ENCODE data around the gene AACS.

AACS gene

DNA sequence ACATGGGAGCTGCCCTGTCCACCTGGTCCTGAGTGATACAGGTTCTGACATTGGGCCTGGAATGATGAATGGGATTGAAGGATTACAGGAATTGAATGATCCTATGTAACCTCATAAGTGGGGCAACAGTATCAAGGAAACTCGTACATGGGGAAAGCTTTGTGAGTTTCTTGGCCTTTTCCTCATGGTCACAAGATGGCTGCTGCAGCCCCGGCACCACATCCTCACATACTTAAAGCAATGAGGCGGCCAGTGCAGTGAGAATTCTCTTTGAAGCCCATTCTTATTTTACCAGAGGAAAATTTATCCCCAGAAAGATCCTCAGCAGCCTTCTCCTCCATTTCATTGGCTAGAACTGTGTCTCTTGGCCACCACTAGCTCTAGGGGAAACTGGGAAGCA, 91.9 kb downstream of the AACS start:
- no peak for TF ChIP-seq CTCF (IDR thresholded peaks at IDR 0.05; ENCODE audit: low read depth, low read length)
- DNase-seq (ENCODE audit: extremely low read depth, low read depth), result no peak

- TF ChIP-seq CTCF (IDR thresholded peaks at IDR 0.05; ENCODE audit: low read depth, low read length), result no peak
- no peak for DNase-seq (ENCODE audit: extremely low read depth, low read depth)
Measured at GRCh38 chr12:125159702-125160101, 94.5 kb downstream of the AACS start.

GRCh38 chr12:125160281-125160955, 95.2 kb downstream of the AACS start:
- no peak for TF ChIP-seq CTCF (IDR thresholded peaks at IDR 0.05; ENCODE audit: low read depth, low read length)
- no peak for DNase-seq (ENCODE audit: extremely low read depth, low read depth)

GRCh38 chr12:125161712-125162022, 96.4 kb downstream of the AACS start:
- no peak for TF ChIP-seq CTCF (IDR thresholded peaks at IDR 0.05; ENCODE audit: low read depth, low read length)
- no peak for DNase-seq (ENCODE audit: extremely low read depth, low read depth)

DNA sequence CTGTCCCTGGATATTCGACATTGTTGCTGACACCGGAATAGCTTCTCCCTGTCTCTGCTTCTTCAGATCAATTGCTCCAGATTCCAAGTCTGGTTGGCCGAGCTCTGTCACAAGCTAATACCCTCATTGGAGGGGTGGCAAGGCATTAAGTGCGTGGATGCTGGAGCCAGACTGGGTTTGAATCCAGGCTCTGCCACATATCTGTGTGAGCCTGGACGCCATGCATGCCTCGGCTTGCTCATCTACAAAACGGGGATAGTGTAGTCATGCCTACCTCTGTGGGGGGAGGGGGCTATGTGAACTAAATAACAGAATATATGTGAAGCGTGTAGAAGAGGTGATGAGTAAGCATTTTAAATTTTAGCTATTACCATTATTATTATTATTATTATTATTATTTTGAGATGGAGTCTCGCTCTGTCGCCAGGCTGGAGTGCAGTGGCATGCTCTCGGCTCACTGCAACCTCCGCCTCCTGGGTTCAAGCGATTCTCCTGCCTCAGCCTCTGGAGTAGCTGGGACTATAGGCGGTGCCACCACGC, 97.3 kb downstream of the AACS start:
- DNase-seq (ENCODE audit: extremely low read depth, low read depth), result no peak
- TF ChIP-seq CTCF (IDR thresholded peaks at IDR 0.05; ENCODE audit: low read depth, low read length), result no peak

GRCh38 chr12:125163148-125163547, 97.9 kb downstream of the AACS start:
- no peak for TF ChIP-seq CTCF (IDR thresholded peaks at IDR 0.05; ENCODE audit: low read depth, low read length)
- DNase-seq (ENCODE audit: extremely low read depth, low read depth), result no peak

DNA sequence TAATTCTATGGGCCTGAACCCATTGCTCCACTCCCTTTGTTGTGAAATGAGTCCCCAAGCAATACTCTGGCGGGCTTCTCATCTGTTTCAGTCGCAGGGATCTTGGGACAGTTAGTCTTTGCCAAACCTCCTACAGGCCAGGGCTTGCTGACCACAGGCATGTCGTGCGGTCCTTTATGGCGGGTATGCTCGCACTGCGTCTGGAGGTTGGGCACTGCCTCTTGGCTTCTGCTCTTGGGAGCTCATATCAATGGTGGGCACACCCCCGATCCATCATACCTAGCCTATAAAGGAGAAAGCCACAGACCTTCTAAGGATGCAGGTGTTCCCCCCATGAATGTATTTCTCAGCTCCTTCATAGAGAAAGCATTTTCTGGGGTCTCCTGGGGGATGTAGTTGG, 99.3 kb downstream of the AACS start:
- DNase-seq (ENCODE audit: extremely low read depth, low read depth), result no peak
- TF ChIP-seq CTCF (IDR thresholded peaks at IDR 0.05; ENCODE audit: low read depth, low read length), result no peak
